NCI-H748 (cell line): ENCODE measurements around the gene TRIM56.
A peak's percentile ranks its signal among the peaks of the same experiment; 100 is the strongest.
"Not testable (repeated sequence)": the region's sequence is repeated elsewhere in the genome, so short reads cannot be mapped to it uniquely, and the experiment has no call there.

Source experiments
- DNase-seq: peaks from one replicate; lab custom pipeline; 2025; ENCODE audit not compliant: unreplicated experiment; lab: John Stamatoyannopoulos, UW

Gene TRIM56

GRCh38 chr7:101109368-101109767 lies 24.1 kb downstream of the TRIM56 start:
- no peak for DNase-seq

DNA sequence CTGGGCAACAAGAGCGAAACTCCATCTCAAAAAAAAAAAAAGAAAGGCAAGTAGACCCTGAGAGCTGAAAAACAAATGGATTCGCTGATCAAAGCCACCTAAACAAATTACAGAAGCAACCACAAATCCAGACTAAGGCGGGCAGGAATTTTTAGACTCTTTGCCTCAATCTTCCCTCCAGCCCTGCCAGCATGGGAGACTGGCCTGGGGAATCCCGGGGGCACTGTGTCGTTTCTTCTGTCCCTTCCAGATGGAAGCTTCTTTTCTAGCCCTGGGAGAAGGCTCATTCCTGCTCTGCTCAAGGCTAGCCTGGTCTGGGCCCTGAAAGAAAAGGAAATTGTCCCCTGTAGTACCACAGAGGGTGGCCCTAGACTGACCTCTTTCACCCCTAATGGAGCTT lies 26.0 kb downstream of the TRIM56 start:
- no peak for DNase-seq

- no peak for DNase-seq
Observed at GRCh38 chr7:101112233-101112632, 27.0 kb downstream of the TRIM56 start.

- not testable (repeated sequence) for DNase-seq
Observed at GRCh38 chr7:101113140-101113539, 27.9 kb downstream of the TRIM56 start.

GRCh38 chr7:101113836-101114235 lies 28.6 kb downstream of the TRIM56 start:
- no peak for DNase-seq

DNA sequence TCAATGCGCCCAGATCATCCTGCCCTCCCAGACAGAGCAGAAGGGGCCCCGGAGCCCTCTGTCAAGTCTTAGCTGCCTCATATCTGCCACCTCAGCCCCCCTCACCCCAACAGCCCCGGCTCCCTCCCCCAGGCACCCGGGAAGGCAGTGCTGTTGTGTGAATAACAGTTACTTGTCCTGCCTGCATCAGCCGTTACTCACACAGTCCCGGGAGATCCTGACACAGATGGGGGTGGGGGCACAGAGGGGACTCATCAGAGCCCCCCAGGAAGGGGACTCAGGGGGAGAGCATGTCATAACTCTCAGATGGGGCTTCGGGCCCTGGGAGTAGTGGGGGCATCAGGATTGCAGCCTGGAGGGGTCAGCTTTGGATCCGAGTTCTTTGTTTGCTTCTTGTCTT lies 29.2 kb downstream of the TRIM56 start:
- no peak for DNase-seq

GRCh38 chr7:101115215-101115614 lies 29.9 kb downstream of the TRIM56 start:
- no peak for DNase-seq

GRCh38 chr7:101116898-101117297 lies 31.6 kb downstream of the TRIM56 start:
- DNase-seq, result no peak

DNA sequence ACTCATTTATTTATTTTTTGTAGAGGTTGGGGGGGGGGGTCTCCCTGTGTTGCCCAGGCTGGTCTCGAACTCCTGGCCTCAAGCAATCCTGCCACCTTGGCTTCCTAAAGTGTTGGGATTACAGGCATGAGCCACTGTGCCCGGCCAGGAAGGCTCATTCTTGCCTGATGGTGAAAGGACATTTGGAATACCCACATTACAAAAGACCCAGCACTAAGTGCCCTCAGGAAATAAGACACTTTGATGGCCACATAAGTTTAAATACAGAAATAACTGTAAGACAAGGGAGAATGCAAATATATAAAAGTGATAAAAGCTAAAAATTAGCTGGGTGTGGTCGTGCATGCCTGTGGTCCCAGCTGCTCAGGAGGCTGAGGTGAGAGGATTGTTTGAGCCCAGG lies 33.6 kb downstream of the TRIM56 start:
- no peak for DNase-seq

DNA sequence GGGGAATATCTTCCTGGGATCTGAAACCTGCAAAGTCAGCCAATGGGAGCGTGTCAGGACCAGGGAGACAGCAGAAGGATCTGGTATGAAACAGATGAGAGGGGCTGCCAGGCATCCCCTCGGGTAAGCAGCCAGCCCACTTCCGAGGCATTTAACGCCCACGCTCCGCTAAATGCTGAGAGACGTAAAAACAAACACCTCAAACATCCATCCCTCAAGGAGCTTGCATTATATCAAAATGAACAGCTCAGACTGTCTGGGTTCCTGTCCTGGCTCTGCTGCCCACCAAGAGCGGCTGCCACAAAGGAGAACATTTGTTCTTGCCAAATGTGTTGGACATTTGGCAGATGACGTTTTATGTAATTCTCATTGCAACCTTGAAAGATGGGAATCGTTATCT lies 34.6 kb downstream of the TRIM56 start:
- no peak for DNase-seq

DNA sequence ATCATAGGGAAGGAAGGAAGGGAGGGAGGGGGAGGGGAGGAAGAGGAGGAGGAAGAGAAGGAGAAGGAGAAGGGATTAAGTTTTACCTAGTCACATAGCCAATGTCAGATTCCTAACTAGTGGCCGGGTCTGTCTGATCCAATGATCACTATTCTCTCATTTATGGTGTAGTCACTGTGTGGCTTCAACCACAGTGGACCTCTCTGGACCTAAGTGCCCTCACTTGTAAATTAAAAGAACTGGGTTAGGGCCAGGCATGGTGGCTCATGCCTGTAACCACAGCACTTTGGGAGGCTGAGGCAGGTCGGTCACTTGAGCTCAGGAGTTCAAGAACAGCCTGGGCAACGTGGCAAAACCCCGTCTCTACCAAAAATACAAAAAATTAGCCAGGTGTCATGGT lies 35.0 kb downstream of the TRIM56 start:
- DNase-seq, result no peak

DNA sequence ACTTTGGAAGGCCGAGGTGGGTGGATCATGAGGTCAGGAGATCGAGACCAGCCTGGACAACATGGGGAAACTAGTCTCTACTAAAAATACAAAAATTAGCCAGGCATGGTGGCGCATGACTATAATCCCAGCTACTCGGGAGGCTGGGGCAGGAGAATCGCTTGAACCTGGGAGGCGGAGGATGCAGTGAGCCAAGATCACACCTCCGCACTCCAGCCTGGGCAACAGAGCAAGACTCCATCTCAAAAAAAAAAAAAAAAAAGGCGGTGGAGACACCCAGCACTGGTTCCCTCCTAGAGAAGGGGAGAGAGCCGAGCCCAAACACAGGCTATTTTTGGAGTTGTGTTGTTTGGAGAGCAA lies 36.3 kb downstream of the TRIM56 start:
- DNase-seq, result not testable (repeated sequence)

DNA sequence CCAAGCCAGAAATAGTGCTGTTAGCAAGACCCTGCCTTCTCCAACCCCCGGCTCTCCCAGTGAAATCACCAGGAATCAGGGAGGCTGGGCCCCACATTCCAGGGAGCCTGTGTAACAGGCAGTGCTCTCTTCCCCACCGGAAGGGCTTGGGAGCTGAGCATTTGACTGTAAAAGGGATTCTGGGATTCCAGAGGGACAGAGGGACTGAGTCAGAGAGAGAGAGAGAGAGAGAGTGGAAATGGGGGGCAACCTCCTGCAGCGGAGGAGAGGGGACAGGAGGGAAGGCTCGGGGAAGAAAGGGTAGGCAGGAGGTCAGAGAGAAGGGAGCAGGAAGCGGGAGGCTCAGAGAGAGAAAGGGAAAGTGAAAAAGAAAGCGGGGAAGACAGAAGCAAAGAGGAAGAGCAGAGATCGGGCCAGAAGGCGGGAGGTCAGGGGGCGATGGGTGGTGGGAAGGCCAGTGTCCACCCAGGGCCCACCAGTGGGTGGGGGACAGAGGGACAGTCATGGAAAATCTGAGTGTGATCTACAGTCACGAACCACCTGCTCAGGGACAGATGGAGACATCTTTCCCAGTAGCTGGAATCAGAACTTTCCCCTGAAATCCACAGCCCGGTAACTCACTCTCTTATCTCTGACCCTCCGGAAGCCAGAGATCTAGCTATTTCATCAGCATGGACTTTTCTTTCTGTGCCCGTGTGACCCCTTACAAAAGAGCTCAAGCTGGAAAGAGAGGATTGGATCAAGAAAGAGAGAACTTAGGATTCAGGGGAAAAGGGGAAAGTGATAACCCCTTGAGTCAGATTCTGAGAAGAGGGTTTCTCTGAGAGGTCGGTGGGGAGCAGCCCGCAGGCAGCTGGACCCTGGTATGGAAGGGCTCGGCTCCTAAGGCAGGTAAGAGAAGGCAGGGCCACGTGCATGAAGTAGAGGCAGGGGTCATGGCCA lies 37.0 kb downstream of the TRIM56 start:
- DNase-seq, result no peak

DNA sequence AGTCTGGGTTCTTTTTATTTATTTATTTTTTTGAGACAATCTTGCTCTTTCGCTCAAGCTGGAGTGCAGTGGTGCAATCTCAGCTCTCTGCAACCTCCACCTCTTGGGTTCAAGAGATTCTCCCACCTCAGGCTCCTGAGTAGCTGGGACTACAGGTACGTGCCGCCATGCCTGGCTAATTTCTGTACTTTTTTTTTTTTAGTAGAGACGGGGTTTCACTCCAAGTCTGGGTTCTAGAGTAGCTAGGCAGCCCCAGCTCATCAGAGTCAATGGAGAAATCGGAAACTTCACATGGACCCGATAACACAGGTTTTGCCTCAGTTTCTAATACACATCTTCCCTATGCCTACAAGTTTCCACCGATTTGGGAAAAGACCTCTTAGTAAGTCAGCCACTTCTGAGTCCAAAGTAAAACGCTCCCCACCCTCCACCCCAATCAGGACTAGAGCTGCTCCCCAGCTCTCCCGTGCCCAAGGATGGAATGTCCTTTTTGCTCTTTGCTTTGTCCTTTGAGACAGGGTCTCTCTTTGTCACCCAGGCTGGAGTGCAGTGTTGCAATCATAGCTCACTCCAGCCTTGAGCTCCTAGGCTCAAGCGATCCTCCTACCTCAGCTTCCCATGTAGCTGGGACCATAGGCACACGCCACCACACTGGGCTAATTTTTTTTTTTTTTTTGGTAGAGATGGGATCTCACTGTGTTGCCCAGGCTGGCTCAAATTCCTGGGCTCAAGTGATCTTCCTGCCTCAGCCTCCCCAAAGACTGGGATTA lies 37.8 kb downstream of the TRIM56 start:
- no peak for DNase-seq

- no peak for DNase-seq
Observed at GRCh38 chr7:101123703-101124068, 38.4 kb downstream of the TRIM56 start.

DNA sequence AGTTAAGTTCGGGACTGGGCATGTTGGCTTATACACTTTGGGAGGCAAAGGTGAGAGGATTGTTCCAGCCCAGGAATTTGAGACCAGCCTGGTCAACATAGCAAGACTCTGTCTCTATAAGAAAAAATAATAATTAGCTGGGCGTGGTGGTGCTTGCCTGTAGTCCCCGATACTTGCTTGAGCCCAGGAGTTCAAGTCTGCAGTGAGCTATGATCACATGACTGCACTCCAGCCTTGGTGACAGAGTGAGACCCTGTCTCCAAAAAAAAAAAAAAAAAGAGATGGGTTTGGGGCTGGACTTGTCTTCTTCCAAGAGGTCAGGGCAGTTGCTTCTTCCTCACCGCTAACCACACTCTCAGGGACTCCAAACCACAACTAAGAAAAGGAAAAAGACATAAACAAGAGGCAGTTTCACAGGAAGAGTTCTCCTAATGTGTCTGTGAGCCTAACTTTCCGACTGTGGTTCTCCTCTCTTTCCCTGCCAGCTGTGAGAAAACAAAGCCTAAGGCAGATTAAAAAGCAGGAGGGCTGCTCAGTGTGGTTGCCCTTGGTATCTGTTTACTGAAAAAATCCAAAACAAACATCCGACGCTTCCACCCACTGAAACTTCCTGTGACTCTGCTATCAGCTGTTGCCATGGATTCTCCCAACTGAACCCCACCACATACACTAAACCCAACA lies 39.2 kb downstream of the TRIM56 start:
- DNase-seq, result peak; percentile 30

- no peak for DNase-seq
Observed at GRCh38 chr7:101125989-101126650, 40.8 kb downstream of the TRIM56 start.

GRCh38 chr7:101126651-101127459 lies 41.6 kb downstream of the TRIM56 start, which contains the start of gene SERPINE1:
SERPINE1 (plus strand) TSS chr7:101127104; CDS start chr7:101128394, 1,290 bp downstream.
- DNase-seq, result peak; percentile 59

GRCh38 chr7:101127460-101128039 lies 42.3 kb downstream of the TRIM56 start:
- DNase-seq, result no peak
